Measurements from ENCODE around the gene CCDC112.
"Not testable (repeated sequence)": the region's sequence is repeated elsewhere in the genome, so short reads cannot be mapped to it uniquely, and the experiment has no call there.

Gene CCDC112

DNA sequence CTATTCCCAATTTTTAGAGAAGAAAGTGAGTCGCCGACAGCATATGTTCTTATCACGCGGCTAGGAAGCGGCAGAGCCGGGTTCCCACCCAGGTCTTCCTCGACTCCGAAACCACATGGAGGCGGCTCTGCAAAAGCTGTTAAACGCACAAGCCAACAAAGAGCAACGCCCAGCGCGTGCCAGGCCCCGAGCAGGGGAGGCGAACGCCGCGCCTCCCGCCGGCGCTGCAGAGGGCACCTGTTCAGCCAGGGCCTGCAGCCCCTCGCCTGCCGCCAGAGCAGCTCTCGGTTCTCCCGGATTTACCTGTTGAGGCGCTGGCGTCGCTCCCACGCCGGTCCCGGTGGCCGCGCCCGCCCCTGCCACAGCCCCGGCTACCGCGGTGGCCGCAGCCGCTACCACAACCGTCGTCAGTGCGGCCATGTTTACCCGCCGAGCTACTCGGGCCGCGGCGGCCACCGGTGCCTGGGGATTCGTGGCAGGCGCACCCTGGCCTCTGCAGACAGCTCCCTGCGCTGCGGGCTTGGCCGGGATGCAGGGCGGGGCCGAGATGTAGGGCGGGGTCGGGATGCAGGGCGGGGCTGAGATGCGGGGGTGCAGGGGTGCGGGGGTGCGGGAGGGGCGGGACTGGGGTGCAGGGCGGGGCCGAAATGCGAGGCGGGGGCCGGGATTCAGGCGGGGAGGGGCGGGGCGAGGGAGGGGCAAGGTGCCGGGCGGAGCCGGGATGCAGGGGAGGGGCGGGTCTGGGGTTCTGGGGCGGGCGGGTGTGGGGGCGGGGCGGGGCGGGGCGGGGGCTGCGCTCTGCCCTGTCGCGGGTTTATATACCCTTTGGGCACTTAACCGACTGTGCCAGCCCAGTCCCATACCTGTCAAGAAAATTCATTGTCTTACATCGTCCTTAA is at the start of gene CCDC112:
Gene CCDC112, minus strand, starts transcription at position 531 of the 899 bp plus-strand sequence. Its CDS starts 111 bp downstream, at position 420.
- peak; percentile 81 for DNase-seq

- DNase-seq: no peak
These were observed 48.9 kb upstream of the CCDC112 start for GRCh38 chr5:115345344-115345743.

GRCh38 chr5:115343855-115344254 is 47.4 kb upstream of the CCDC112 start:
- no peak for DNase-seq

DNA sequence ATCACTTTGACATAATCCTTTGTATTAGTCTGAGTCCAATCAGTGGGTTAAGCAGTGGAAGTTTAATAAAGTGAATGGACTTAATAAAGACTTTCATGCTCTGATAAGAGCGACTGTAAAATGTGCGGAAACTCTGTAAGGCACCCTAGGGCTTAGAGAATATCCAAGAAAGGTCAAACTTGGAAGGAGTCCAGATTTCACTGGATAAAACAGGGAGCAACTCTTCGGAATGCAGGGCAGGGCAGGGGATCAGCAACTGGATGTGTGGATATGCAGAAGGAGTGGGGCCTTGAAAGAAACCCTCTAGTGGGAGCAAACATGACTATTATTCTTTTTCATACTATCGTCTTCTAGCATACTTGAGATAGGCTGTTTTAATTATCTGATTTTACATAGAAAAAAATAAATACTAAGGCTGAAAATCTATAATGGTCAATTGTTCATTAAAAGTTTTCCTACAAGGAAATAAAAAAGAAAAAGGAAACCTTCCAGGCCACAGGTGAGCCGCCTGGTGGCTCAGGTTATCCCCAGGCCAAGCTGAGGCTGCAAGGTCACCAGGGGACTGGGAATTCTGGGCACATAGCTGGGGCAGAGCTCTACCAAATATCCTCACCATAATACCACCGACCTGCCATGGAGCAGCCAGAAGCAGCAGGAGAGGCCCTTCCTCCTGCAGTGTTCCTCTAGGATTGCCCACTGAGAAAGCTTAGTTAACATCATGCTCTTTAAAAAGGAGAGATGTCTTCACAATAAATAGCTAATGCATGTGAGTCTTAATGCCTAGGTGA is 46.3 kb upstream of the CCDC112 start:
- DNase-seq: no peak

DNA sequence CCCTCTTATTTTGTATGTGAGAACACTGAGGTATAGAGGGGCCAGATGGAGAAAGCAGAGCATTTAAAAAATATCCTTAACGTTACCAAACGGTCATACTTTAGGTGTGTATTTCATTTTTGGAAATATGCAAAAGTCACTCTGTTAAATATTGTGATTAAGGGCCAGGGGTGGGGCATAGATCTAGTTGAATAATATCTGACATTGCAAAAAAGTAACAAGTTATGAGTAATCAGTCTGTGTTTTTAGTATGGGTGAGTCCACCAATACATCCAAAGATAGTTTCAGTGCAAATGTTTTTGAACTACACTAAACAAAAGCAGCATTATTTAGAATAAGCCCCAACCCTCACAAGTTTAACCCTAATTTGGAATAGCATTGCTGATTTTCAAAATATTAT is 45.3 kb upstream of the CCDC112 start:
- no peak for DNase-seq

DNA sequence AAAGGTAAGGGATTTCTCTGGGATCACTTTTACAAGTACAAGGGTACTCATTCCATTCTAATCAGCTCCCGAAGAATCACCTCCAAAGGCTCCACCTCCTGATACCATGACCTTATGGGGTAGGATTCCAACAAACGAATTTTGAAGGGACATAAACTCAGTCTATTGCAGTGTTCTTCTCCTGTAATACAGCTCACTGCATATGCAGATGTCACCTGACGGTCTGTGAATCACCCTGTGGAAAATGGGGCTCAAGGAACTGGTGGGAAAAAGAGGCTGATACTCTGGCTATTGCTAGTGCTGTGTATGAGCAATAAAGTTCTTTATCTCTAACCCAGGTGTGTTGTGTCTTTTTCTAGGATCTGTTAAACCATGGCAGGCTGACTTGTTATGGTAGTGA is 42.4 kb upstream of the CCDC112 start:
- DNase-seq: no peak

DNA sequence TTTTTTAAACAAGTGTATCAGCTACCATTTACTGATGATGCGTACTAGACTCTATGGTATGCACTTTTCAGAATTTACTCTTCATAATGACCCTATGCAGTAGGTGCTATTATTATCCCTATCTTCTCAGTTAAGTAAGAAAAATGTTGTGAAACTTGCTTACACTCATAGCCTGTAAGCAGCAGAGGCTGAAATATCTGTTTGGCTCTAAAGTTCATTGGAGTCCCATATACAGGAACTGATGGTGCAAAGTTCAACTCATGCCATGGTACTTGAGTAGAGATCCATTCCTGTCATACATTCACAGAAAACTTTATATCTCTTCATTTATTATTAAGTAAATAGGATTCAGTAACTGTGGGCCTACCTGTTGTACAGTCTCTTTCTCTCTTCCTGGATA is 41.4 kb upstream of the CCDC112 start:
- DNase-seq: no peak

GRCh38 chr5:115336964-115337363 is 40.5 kb upstream of the CCDC112 start:
- no peak for DNase-seq

DNA sequence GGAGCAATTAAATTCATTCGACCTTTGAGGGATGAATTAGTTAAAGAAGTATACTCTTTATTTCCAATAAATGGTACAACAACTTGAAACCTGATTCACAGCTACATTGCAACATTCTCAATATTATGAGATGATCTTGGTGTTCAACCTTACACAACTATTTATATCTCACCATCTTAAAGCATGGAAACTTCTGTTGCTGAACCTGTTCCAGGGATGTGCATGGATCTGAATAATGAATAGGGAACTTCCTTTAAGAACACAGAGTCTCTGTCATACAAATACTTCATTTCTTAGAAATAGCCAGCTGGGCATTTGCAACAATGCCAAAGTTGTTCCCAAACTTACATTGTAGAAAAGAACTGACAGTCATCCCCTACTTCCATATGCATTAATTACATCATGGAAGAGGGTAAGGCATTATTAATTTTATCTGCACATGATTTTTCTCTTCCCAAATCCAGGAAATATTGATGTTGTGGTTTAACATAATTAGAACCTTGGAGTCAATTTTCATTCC is 39.8 kb upstream of the CCDC112 start:
- DNase-seq: no peak

GRCh38 chr5:115335301-115335700 is 38.8 kb upstream of the CCDC112 start:
- no peak for DNase-seq

GRCh38 chr5:115333164-115333563 is 36.7 kb upstream of the CCDC112 start:
- no peak for DNase-seq

- no peak for DNase-seq
These were observed 34.4 kb upstream of the CCDC112 start for GRCh38 chr5:115330830-115331229.

DNA sequence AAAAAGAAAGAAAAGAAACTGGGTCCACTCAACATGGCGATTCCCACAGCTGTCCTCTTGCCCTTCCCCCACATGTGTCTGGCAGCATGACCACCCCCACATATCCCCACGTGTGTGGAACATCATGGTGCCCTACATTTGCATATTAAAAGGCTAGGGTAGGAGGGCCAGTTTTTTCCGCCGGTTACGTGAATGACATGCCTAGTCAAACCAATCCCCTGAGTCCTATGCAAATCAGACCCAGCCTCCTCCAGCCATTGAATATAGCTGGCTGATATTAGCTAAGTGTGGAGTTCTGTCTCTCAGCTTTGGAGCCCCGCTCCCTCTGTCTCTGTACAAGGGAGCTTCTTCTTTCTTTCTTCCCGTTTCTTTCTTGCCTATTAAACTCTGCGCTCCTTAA is 33.0 kb upstream of the CCDC112 start:
- DNase-seq: no peak

DNA sequence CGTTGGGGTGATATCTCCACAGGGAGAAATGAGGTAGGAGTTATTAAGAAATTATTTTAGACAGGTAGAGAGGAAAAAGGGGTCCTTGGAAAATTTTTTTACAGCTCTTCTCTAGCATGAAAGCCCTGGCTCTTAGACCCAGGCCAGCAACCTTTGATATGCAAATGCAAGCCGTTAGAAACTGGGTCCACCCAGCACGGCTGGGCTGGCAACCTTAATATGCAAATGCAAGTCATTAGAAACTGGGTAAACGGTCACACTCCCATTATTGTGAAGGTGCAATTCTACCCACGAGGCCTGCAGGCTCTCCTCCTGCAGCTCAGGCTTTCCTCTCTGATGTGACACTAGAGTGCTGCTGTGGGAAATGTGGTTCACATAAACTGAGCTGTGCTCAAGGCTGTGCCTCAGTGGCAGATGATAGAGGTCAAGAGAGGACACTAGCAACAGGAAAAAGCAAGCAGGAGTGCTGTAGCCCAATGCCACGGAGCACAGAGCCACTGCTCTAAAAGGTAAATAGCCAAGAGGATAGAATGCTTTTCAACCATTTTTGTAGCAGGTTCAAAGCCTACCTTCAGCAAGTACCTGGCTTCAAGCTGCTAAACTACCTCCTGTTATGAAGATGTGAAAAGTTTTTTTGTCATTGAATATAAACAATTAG is 32.3 kb upstream of the CCDC112 start:
- DNase-seq: not testable (repeated sequence)

DNA sequence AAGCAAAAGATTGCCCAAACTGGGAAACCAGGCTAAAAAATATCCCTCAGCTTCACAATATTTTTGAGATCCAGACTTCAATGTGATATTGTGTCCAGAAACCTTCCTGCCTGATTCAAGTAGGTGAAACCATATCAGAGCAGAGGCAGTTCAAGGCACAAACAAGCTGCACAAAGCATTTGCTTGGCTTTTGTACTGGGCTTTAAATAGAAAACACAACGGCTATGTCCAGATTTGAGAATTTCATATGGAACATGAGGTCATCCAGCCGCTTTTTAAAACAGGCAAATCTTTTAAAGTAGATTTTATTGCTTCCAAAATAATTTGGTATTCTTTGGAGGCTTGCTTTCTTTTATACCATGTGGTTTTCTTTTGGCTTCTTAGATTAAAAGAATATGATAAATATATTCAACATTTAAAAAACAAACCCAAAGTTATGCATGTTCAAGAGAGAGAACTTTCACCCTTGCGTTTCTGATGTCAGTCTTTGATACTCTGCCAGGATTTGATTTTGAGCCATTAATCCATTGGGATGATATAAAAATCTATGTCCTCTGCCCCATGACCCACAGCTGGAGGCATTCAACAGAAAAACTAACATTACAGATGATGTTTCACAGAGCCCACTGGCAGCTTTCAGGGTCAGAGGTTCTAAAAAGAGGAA is 29.0 kb upstream of the CCDC112 start:
- DNase-seq: no peak

GRCh38 chr5:115324021-115324420 is 27.6 kb upstream of the CCDC112 start:
- no peak for DNase-seq

GRCh38 chr5:115322729-115323128 is 26.3 kb upstream of the CCDC112 start:
- DNase-seq: no peak

- DNase-seq: no peak
These were observed 24.9 kb upstream of the CCDC112 start for GRCh38 chr5:115321309-115321708.

GRCh38 chr5:115320515-115320914 is 24.1 kb upstream of the CCDC112 start:
- DNase-seq: no peak

DNA sequence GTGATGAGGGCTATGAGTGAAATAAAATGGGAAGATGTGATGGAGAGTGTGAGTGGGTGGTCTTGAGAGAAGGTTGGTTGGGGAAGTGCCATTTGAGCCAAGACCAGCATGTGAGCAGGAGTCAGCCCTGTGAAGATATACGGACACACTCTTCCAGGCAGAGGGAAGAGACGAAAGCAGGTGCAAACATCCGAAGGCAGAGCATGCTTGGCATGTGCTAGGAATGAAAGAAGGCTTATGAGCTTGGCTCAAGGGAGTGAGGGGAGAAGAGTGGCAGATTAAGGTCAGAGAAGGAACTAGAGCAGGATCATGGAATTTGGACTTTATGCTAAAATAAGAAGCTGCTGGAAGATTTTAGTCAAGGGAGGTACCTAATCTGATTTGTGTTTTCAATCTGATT is 23.6 kb upstream of the CCDC112 start:
- DNase-seq: no peak

GRCh38 chr5:115319007-115319406 is 22.6 kb upstream of the CCDC112 start:
- no peak for DNase-seq

DNA sequence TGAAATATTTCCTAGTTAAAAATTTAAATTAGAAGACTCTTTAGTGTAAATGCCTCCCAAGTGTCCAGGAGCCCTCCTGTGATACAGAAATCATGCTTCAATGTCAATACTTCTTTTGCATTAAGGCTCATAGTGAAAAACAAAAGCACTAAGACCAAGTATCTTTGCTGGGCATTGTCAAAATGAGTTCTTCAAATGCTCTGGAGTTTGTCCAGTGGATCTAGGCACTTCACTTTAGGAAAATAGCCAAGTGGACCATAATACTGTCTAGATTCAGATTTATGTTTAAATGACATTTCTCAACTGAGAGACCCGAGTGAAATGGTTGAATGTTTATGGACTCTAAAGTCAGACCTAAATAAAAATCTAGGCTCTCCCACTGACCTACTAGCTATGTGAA is 21.3 kb upstream of the CCDC112 start:
- no peak for DNase-seq

DNA sequence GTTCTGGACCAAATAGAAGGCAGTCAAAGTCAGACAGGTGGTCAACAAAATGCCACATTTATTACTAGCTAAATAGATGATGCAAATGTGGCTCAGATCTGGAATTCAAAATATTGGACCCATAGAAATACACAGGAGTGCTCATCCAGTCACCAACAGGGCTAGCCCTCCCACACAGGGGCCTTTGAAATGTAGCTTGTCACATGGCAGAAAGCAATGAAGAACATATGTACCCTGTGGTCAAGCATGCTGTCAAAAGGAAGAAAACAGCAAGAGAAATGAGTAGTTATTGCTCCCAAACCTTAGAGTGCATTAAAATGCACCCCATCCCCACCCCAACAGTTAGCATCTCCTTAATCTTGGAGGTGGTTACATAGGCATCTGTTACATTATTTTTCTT is 20.9 kb upstream of the CCDC112 start:
- DNase-seq: no peak
